B cell (primary cell): ENCODE measurements around the gene POMT2. TPM values are rescaled to one million over a fixed set of nuclear protein-coding genes. Genes with fewer than 3 reads are reported as not detected.

Experiments
- ATAC-seq: fragments of 200-7000 bp; cut with Tn5 transposase; one replicate; pipeline ENCODE4 v1.10.0; 2021; ENCODE audit warnings: low read depth, mild to moderate bottlenecking, moderate number of reproducible peaks, moderate library complexity
- CTCF ChIA-PET: fragments of 350-600 bp; sonication (Branson Sonifier 250); formaldehyde crosslinking; loops from one replicate; lab custom pipeline; 2021; ENCODE audit warnings: antibody characterized with exemption, inconsistent platforms; lab: Charles Lee
- POLR2A ChIA-PET: fragments of 350-600 bp; sonication (Branson Sonifier 250); formaldehyde crosslinking; loops from one replicate; lab custom pipeline; 2021; ENCODE audit warnings: antibody characterized with exemption; lab: Charles Lee
- DNase-seq: peaks from one replicate; pipeline ENCODE4 v3.0.0; 2013
- H2AFZ ChIP-seq: 2 replicates; pipeline ENCODE4 v1.6.1; 2012; ENCODE audit warnings: mild to moderate bottlenecking, low read depth, low read length; ENCODE audit not compliant: insufficient read depth, poor library complexity, severe bottlenecking
- H3K27ac ChIP-seq, 2 donors: 1 replicate in 1 of 2; 2 replicates in 1 of 2; pipeline ENCODE4 v1.5.1; 2012 to 2013; ENCODE audit warnings: low read length in 2 of 2, mild to moderate bottlenecking in 2 of 2, moderate library complexity in 1 of 2
- H3K27me3 ChIP-seq, 4 experiments: fragments of 200-600 bp in 1 of 4; sonication (generic) in 1 of 4; replicated peaks in 1 of 4; 1 replicate in 2 of 4; 2 replicates in 2 of 4; pipeline versions ENCODE4 v1.6.1 to v1.7.0; 2013 to 2016; ENCODE audit warnings: low read length in 3 of 4, mild to moderate bottlenecking in 2 of 4, mixed read lengths in 1 of 4, moderate library complexity in 1 of 4; ENCODE audit not compliant: insufficient read depth in 4 of 4, control insufficient read depth in 3 of 4; ENCODE audit errors: control extremely low read depth in 1 of 4
- H3K36me3 ChIP-seq, 2 experiments: replicated peaks in 1 of 2; 1 replicate in 1 of 2; 2 replicates in 1 of 2; pipeline versions ENCODE4 v1.6.1 to v1.7.1; 2013; ENCODE audit warnings: low read length in 1 of 2; ENCODE audit not compliant: insufficient read depth in 2 of 2, control insufficient read depth in 1 of 2; ENCODE audit errors: control extremely low read depth in 1 of 2, extremely low read depth in 1 of 2
- H3K4me1 ChIP-seq, 2 donors: fragments of 200-600 bp in 1 of 2; sonication (generic) in 1 of 2; 1 replicate in 1 of 2; 2 replicates in 1 of 2; pipeline versions ENCODE4 v1.5.1 to v1.6.1; 2013 to 2017; ENCODE audit warnings: low read length in 2 of 2; ENCODE audit not compliant: control insufficient read depth in 2 of 2, insufficient read depth in 2 of 2
- H3K4me2 ChIP-seq: replicated peaks from 2 replicates; pipeline ENCODE3; 2012; ENCODE audit warnings: mild to moderate bottlenecking, low read depth, low read length; ENCODE audit not compliant: poor library complexity, severe bottlenecking
- H3K4me3 ChIP-seq, 5 experiments: fragments of 200-600 bp in 1 of 5; sonication (generic) in 1 of 5; 1 replicate in 3 of 5; 2 replicates in 2 of 5; pipeline versions ENCODE4 v1.5.1 to v1.7.0; 2011 to 2016; ENCODE audit warnings: low read length in 4 of 5, mild to moderate bottlenecking in 4 of 5, low read depth in 2 of 5, control low read depth in 1 of 5, moderate library complexity in 1 of 5; ENCODE audit not compliant: insufficient read depth in 1 of 5; ENCODE audit errors: control extremely low read depth in 1 of 5, extremely low read depth in 1 of 5
- H3K79me2 ChIP-seq: fragments of 200-600 bp; sonication (generic); one replicate; pipeline ENCODE4 v1.6.0; 2016; ENCODE audit warnings: low read length; ENCODE audit not compliant: control insufficient read depth, insufficient read depth
- H3K9ac ChIP-seq: fragments of 200-600 bp; sonication (generic); 2 replicates; pipeline ENCODE4 v1.6.1; 2017; ENCODE audit warnings: mild to moderate bottlenecking, low read length, moderate library complexity
- H3K9me3 ChIP-seq, 3 donors: one replicate each; pipeline versions ENCODE4 v1.6.1 to v1.7.1; 2013; ENCODE audit warnings: low read length in 2 of 3; ENCODE audit not compliant: control insufficient read depth in 2 of 3, insufficient read depth in 1 of 3; ENCODE audit errors: control extremely low read depth in 1 of 3
- H4K20me1 ChIP-seq: 2 replicates; pipeline ENCODE4 v1.6.0; 2012; ENCODE audit warnings: mild to moderate bottlenecking, low read length; ENCODE audit not compliant: insufficient read depth, control insufficient read depth, poor library complexity, severe bottlenecking
- H3K27ac Mint-ChIP-seq: one replicate; pipeline ENCODE4 v1.8.0; 2021; ENCODE audit warnings: mixed read lengths
- H3K27me3 Mint-ChIP-seq: one replicate; pipeline ENCODE4 v1.8.0; 2021; ENCODE audit warnings: mixed read lengths
- H3K4me1 Mint-ChIP-seq: one replicate; pipeline ENCODE4 v1.8.0; 2021; ENCODE audit warnings: mixed read lengths
- H3K4me3 Mint-ChIP-seq: one replicate; pipeline ENCODE4 v1.8.0; 2021; ENCODE audit warnings: mixed read lengths
- H3K9me3 Mint-ChIP-seq: one replicate; pipeline ENCODE4 v1.8.0; 2022; ENCODE audit warnings: mixed read lengths; ENCODE audit not compliant: insufficient read depth
- CTCF ChIP-seq: fragments of 200-600 bp; IDR thresholded peaks from one replicate; pipeline ENCODE4 v1.8.0; 2022; ENCODE audit warnings: antibody characterized with exemption, mild to moderate bottlenecking
- EZH2 ChIP-seq: IDR thresholded peaks from 2 replicates; pipeline ENCODE4 v1.6.1; 2012; ENCODE audit warnings: borderline replicate concordance, low read depth, mild to moderate bottlenecking, moderate library complexity, low read length; ENCODE audit not compliant: insufficient read depth, poor library complexity, severe bottlenecking
- WGBS: methylation state at CpG from one replicate; pipeline ENCODE4 v1.1.5; 2013; ENCODE audit warnings: missing lambda C conversion rate; ENCODE audit not compliant: insufficient coverage; 5-methylcytosine and 5-hydroxymethylcytosine counted together
- intact Hi-C: fragments of 100-400 bp; cut with micrococcal nuclease; formaldehyde crosslinking; loops from one replicate; pipeline ENCODE4 v1.10.0; 2022
- polyA plus RNA-seq: library from polyadenylated mRNA; depleted of rRNA; stranded (reverse); fragments of >200 nt; gene quantifications from 2 replicates; pipeline ENCODE4 v1.2.3, GENCODE V29; 2012
- total RNA-seq, 2 donors: library from RNA; stranded (reverse); fragments of 120-200 nt in 1 of 2; gene quantifications; 1 replicate in 1 of 2; 2 replicates in 1 of 2; pipeline versions ENCODE4 v1.2.3 to v1.2.4, GENCODE V29; 2013 to 2022

POMT2 gene
- total and polyA plus RNA-seq, 2 donors (not counting 1 experiment from before 2014, with no cell fraction given) = 14.3 to 36.6 TPM

GRCh38 chr14:77346495-77346894, 25.8 kb upstream of the POMT2 start:
- intact Hi-C loops = no loop called here

More at GRCh38 chr14:77346495-77346894, 25.8 kb upstream of the POMT2 start:
- no peak overlapping the region for H3K4me3 Mint-ChIP-seq
- no peaks in the 10 kb centered on the region for H3K9me3 Mint-ChIP-seq
- no peaks in the 10 kb centered on the region for H3K9me3 ChIP-seq
- ATAC-seq = no peak
- peaks cover 2 to 58% of the 10 kb centered on the region in 2 experiments for H3K36me3 ChIP-seq
- H3K9ac ChIP-seq = no peak overlapping the region
- TF ChIP-seq EZH2 (no peak), CTCF (no peak)
- H3K27me3 Mint-ChIP-seq = no peaks in the 10 kb centered on the region
- H3K4me3 ChIP-seq = no peak overlapping the region
- no peak overlapping the region for H3K27ac Mint-ChIP-seq
- no peak for DNase-seq
- no peaks in the 10 kb centered on the region for H3K27me3 ChIP-seq
- no peaks in the 10 kb centered on the region for H4K20me1 ChIP-seq
- no peak overlapping the region for H3K27ac ChIP-seq
- no peak overlapping the region for H2AFZ ChIP-seq
- H3K79me2 ChIP-seq = peaks cover 22% of the 10 kb centered on the region
- no CpG with 5 or more reads among the region's 2 CpGs for WGBS
- POLR2A ChIA-PET = interaction anchor here (1.6 kb wide), 1 partner anchor 30 kb away, joined by 4 read pairs; the partner anchor contains the start of genes SAMD15 and TMED8
- H3K4me2 ChIP-seq = no peak overlapping the region
- peaks cover 23% of the 10 kb centered on the region for H3K4me1 Mint-ChIP-seq
- CTCF ChIA-PET = interaction anchor here (0.6 to 0.8 kb wide), 3 partner anchors 9 to 516 kb away, joined by 3 to 4 read pairs (median 3); no protein-coding TSS in a partner anchor
- H3K4me1 ChIP-seq = peaks cover 7 to 8% of the 10 kb centered on the region in 2 donors
